Occipital lobe (tissue), 2 donors: Measurements from ENCODE around the gene EXOC6B. TPM values are rescaled to one million over a fixed set of nuclear protein-coding genes. Genes with fewer than 3 reads are reported as not detected.

ENCODE experiments used
- DNase-seq: peaks from one replicate; lab custom pipeline; 2025; lab: John Stamatoyannopoulos, UW
- total RNA-seq: library from RNA; depleted of rRNA; stranded (reverse); fragments of >200 nt; gene quantifications from one replicate; pipeline ENCODE4 v1.2.3, GENCODE V29; 2014

Gene EXOC6B
- total RNA-seq, 1 donor from 2014 or later, result 190 TPM

DNA sequence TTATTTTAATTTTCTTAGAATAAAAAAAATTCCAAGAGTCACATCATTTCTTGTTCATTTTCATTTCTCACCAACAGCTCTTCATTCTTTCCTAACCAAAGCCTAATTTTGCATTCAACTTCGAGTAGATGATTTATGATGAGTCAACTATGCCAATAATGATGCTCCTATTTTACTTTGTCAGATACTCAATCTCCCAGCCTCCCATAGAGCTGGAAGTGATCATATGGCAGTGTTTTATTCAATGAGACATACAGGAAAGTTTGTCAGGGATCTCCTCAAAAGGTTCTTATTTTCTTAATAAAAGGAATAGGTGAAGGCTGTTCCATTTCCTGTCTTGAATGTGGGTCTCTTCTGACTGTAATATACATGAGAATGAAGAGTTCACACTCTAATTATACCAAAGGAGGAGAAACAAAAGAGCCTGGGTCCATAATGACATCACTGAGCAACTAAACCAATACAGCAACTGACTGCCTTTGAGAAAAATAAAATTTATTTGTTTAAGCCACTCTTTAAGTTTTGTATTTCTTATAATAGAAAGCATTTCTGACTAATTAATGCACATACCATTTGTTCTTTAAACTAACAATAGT is 447.0 kb downstream of the EXOC6B start:
- no peak for DNase-seq

DNA sequence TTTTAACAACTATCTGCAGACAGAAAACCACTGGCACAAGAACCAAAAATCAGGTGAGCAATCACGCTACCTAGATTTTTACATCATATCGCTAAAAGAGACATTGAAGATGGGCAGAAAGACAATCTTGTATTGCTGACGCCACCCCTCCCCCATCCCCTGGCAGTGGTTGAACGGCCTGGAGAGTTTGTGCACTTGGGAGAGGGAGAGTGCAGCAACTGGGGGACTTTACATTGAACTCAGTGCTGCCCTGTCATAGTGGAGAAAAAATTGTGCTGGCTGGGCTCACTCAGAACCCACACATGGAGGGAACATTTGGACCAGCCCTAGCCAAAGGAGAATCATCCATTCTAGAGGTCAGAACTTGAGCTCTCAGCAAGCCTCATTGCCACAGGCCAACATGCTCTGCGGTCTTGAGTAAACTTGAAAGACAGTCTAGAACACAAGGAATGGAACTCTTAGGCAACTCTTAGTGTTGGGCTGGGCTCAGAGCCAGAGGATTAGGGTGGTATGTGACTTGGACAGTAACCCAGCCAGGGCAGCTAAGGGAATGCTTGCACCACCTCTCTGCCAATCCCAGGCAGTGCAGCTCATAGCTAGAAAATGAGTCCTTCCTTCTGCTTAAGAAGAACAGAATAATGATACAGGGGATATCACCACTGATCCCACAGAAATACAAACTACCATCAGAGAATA is 458.2 kb downstream of the EXOC6B start:
- no peak for DNase-seq

DNA sequence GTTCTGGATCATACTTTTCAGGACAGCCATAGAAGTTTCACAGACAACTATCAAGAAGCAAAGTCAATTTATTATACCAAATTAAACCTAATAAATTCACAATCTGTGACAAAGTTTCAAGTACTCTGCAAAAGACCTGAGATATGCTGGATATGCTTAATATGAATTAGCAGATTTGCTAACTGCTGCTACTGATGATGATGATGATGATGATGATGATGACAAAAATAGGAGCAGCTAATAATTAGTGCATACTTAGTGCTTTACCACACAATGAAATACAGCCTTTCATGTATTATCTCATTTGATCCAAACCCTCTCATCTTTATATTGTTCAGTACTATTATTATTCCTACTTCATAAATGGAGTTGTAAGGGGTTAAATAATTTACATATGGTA is 462.4 kb downstream of the EXOC6B start:
- no peak for DNase-seq

DNA sequence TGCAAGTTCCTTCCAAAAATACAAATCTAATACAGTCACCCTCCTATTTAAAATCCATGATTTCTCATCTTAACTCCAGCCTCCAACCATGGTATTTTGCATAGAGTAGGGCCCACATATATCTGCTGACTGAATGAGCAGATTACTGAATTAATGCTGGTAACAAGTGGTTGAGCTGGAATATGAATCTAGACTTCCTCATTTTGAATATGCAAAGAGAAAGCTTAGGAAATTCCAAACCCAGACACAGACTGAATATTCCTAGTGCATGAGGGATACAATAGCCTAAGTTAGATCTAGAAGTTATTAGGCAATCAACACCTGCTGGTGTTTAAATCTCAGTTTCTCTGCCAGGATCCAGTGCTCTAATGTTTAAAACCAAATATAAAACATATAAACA is 463.1 kb downstream of the EXOC6B start:
- no peak for DNase-seq

DNA sequence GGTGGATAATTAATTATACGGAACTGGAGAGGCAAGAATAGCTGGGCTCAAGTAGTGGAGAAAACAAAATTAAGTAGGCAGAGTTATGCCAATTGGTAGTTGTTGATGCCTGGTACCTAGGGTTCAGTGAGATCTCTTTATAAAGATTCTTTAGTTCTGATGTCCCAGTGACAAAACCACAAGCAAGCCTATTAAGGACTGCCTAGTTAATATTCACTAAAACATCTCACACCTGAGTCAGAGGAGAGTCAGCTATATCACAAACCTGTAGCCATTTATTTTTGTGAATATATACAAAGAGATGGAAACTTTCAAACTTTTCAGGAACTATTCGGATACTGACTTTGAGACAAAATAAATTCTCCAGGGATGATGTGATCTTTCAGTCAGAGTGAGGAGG is 464.3 kb downstream of the EXOC6B start:
- DNase-seq, result no peak

DNA sequence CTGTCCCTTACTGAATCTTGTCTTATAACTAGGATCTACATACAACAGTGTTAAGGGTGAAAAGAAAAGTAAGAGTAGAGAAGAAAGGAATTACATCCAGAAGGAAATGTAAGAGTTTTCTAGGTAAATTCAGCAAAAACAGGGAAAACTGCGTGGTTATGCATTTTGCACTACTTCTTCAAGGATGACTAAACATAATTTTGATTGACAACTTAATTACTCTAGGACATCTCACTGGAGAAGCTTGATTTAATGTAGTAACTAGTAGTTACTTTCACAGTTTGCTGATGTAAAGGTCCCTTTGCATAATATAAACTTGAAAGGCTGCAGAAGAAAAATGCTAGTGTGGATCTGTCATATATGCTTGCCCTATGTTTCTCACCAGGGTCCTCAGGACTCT is 464.8 kb downstream of the EXOC6B start:
- DNase-seq, result no peak

DNA sequence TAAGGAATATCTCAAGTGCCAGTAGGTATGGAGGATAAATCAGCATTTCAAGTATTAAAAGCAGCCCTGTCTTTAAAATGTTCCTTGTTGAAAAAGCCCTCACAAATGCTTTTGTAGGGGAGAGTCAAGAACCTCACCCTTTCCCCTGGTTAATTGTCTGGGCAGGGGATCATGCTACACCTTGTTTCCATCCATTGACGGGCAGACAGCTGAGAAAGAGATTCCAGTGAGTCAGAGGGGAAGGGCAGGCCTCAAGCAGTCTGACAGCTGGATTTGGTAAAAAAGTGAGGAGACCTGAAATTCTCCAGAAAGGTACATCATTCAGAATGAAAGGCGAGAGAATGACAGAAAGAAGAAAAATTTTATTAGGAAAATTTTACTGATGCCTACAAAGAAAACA is 475.0 kb downstream of the EXOC6B start:
- DNase-seq, result no peak

DNA sequence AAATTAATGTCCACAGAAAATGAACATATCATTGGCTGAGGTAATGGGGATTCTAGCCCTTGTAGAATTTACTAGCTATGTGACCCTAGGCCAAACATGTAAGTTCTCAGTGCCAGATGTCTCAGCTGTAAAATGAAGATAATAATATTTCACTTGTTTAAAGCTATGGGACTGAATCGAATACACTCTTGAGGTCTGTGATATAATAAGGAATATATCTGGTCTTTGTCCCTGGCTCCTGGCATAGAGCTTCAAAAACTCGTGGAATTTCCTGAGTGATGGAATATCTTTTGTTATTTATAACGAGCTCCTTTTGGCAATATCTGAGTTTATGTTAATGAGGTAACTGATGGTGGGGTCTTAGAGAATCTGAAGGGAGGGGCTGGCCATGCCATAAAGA is 476.8 kb downstream of the EXOC6B start:
- DNase-seq, result no peak

DNA sequence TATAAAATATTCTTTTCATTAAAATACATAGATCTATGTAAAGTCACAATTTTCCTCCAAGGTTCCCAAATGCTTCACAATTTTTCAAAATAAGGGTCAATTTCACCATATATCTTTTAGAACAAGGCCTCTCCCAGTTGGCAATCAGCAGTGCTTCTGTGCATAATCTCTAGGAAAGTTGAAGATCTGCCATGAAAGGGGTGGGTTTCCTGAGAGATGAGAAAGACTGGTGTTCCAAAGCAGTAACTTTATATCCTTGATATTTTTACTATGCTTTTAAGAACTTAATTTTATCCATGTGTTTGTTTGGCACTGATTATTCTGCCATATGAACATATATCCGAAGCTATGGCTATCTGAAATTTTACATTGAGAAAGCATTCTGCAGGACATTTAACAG is 478.8 kb downstream of the EXOC6B start:
- DNase-seq, result no peak

DNA sequence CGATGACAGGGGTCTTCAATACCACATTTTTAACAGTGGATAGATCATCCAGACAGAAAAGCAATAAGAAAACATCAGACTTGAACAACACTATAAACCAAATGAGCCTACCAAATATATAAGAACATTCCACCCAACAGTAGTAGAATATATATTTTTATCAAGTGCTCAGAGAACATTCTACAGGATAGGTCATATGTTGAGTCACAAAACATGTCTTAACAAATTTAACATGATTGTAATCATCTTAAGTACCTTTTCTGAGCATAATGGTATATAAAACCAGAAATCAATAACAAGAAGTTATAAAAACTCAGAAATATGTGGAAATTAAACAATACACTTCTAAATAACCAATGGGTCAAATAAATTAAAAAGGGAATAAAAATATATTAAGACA is 484.2 kb downstream of the EXOC6B start:
- no peak for DNase-seq

DNA sequence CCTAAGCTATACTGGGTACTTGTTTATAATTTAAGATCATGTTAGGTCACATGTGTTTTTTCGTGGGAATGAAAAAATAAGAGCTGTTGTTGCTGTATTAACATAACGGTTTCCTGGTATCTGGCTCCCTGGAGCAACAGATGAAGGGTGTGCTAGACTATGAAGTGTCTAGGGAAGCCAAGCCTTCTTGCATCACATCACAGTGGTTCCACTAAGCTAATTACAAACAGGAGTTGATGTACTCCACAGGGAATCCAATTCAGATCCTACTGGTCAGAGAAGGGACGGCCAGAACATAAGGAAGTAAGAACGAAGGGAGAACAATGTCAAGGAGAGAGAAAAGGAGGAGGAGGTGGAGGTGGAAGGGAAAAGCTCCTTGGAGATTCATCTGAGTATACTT is 485.2 kb downstream of the EXOC6B start:
- DNase-seq, result no peak

DNA sequence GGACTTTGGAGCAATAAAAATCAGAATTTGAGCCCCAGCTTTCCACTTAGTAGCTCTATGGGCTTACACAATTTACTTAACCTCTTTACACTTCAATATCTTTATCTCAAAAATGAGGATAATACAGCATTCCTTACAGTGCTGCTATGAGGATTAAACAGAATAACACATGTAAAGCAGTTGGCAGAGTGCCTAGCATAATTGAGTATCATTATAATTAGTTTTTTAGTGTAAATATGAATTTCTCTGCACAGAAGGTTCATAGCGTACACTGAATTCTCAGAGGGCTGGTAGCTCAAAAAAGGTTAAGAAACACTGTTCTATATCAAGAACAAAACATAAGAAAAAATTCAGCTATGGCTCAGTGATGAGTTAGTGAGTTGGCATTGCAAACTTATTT is 487.8 kb downstream of the EXOC6B start:
- no peak for DNase-seq

DNA sequence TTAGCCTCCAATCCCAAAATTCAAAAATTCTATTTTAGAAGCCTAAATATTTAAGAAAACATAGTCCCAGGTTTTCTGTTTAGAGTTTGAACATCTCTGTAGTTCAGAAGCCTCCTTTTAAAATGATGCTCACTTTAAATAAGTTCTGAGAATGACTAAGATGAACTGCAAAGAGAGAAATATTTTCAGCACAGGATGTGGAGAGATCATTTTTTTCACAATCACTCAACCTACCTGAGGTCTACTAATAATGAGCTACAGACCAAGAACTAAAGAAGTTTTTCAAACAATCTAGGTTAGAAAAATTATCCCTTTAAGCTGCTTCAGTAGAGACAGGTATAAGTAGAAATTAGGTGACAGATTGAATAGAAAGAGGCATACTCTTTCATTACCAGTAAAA is 493.1 kb downstream of the EXOC6B start:
- no peak for DNase-seq

DNA sequence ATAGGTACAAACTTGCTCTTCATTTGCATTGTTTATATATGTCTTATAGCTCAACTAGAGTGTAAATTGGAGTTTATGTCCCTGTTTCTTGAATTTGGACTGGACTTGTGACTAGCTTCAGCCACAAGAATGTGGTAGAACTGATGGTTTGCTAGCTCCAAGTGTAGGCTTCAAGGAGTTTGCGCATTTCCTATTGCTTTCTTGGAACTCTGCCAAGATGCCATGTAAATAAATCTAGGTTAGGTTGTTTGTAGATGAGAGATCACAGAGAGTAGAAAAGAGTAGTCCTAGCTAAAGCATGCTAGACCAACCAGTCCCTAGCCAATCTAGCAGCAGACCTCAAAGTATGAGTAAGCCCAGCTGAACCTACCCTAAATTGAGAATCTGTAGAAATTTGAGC is 495.2 kb downstream of the EXOC6B start:
- no peak for DNase-seq

DNA sequence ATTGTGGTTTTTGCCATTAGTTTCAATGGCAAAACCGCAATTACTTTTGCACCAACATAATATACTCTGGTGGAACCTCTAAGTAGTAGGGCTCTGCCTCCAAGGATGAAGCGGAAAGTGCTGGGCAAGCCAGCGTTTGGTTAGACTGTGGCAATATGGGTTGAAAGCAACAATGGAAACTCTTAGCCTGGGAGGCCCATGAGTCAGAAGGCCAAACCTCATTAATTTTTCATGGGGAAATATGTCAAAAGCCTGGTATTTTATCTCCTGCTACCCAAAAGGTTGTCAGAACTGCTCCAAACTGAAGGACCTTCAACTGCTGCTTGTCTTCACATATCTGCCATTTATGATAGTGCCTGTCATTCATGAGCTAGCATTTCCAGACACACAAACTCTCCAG is 499.1 kb downstream of the EXOC6B start:
- DNase-seq, result no peak

DNA sequence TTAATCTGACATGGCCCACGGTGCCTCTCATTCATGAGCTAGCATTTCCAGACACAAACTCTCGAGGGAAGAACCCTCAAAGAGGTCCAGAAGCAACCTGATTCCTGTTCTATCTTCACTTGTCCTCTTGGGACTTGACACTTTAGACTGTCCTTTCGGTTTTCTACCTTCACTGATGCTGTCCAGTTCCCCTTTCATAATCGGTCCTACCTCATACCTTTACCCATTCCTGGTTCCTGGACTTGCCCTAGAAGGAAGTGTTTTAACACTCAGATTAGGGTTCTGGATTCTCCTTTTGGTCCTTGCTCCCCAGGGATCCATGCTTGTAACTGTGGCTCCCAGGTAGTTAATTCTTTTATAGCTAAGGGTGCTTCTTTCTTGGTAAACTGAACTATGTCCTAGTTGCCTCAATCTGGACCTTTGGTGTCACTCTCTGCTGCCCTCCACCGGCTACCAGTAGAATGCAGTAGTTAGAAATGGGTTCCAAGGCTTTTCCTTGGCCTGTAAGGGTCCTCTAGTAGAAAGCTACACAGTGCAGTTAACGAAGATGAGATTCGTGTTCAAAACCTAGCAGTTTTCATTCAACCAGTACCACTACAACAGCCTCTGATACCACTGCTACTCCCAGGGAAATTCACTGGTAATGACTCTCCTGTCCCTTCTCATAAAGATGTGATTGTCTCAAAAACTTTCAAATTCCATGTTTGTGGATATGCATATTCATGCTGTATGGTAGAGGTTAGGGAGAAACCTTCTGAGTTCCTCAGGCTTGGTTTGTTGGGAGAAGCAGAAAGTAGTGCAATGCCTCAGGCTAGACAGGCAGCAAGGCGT is 500.0 kb downstream of the EXOC6B start:
- DNase-seq, result no peak

DNA sequence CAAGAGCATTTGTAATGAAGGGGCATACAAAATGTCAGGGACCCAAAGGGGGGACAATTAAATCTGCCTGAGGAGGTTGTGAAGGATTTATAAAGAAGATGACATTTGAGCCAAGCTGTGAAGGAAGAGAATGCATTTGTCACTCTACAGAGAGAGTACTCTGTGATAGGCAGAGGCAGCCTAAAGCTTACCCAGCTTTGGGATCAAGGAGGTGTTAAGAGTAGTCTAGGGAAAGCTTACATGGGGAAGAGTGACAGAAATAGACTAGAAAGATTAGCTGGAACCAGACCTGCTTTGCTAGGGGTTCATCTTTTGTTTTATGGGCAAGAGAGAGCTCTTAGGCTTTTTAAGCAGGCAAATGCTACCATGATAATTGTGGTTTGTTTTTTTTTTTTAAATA is 509.1 kb downstream of the EXOC6B start:
- DNase-seq, result no peak

DNA sequence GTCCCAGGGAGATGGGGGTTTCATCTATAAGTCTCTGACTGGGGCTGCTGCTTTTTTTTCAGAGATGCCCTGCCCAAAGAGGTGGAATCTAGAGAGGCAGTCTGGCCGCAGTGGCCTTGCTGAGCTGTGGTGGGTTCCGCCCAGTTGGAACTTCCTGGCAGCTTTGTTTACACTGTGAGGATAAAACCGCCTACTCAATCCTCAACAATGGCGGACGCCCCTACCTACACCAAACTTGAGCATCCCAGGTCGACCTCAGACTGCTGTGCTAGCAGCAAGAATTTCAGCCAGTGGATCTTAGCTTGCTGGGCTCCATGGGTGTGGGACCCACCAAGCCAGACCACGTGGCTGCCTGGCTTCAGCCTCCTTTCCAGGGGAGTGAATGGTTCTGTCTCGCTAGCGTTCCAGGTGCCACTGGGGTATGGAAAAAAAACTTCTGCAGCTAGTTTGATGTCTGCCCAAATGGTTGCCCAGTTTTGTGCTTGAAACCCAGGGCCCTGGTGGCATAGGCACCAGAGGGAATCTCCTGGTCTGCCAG is 525.6 kb downstream of the EXOC6B start:
- DNase-seq, result no peak

DNA sequence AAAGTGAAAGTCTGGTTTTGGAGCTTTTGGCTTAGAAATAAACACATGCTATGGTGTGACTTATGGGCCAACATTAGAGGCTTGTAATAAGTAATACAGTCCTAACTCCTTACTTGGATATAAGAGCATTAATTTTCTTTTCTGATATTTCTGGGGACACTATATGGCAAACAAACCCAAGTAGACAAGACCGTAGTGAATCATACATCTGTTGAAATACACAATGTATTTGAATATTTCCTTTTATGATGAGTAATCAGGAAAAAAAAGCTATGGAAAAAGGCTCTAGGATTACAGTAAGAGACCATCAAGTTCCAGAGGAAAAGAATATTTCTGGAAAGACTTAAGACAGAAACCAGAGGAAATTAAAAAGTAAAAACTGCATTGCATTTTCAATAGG is 532.2 kb downstream of the EXOC6B start:
- DNase-seq, result no peak

DNA sequence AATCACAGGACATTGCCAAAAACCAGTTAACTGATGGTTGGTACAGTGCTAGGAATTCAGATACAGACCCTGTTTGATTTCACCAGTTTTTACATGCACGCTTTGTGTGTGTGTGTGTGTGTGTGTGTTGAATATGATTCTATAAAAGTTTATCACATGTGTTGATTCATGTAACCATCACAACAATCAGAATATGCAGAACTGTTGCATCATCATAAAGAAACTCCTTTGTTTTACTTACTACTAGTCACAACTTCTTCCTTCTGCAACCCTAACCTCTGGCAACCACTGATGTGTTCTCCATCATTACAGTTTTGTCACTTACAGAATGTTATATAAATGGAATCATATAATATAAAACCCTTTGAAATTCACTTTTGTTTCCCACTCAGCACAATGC is 533.4 kb downstream of the EXOC6B start:
- no peak for DNase-seq

DNA sequence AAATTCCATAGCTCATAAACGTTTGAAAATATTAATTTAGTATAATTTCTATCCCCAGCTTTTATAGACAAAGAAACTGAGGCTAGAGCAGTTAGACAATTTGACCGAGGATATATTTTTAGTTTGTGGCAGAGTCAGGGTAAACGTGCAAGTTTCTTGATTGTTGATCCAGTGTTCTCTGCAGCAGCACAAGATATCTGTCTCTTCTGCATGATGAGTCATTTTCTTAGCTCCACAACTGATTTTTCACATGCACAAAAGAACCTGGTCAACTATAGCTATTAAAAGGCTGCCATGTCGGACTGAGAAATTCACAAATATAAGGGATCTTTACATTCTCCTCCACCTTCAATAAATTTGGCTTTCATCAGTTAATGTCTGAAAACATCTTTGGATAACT is 534.8 kb downstream of the EXOC6B start:
- DNase-seq, result no peak

DNA sequence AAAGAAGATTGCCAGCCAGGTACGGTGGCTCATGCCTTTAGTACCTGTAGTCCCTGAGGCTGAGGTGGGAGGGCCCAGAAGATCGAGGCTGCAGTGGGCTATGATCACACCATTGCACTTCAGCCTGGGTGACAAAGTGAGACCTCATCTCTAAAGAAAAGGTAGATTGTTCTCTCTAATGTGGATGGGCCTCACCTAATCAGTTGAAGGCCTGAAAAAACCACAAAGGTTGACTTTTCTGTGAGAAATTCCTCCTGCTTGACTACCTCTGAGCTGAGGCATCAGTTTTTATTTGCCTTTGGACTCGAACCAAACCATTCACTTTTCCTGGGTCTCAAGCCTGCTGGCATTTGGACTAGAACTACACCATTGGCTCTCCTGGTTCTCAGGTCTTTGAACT is 536.1 kb downstream of the EXOC6B start:
- DNase-seq, result no peak

DNA sequence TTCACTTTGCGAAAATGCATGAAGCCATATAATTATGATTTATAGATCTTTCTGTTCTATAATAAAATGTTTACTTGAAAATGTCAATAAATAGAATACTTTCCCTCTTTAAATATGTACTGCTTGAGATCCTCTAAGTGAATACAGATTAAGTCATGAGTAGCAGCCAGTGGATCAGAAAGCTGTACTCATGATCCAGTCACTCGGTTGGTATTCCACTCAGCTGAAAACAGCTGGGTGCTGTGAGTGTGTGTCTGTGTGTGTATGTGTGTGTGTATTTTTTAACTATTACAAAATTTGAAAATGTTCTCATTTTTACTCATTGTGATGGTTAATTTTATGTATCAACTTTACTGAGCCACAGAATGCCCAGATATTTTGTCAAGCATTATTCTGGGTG is 536.5 kb downstream of the EXOC6B start:
- no peak for DNase-seq
